Fibroblast of lung (primary cell): Measurements from ENCODE around the gene CLPX. TPM values are rescaled to one million over a fixed set of nuclear protein-coding genes. Genes with fewer than 3 reads are reported as not detected.

ENCODE experiments used
- DNase-seq, 2 donors: peaks; one replicate each; pipeline versions ENCODE4 v3.0.0 to v3.0.0-alpha.2; 2010; ENCODE audit warnings: low read depth in 2 of 2
- H2AFZ ChIP-seq: 2 replicates; pipeline ENCODE4 v1.5.1; 2012; ENCODE audit warnings: low read length, control low read depth, inconsistent platforms
- H3K27ac ChIP-seq: 2 replicates; pipeline ENCODE4 v1.5.1; 2011; ENCODE audit warnings: low read length, control low read depth; ENCODE audit not compliant: insufficient read depth
- H3K27me3 ChIP-seq: 2 replicates; pipeline ENCODE4 v1.5.1; 2011; ENCODE audit warnings: mild to moderate bottlenecking, low read length; ENCODE audit not compliant: control insufficient read depth, insufficient read depth
- H3K36me3 ChIP-seq: 2 replicates; pipeline ENCODE4 v1.5.1; 2011; ENCODE audit warnings: low read length; ENCODE audit not compliant: control insufficient read depth, insufficient read depth
- H3K4me1 ChIP-seq: 2 replicates; pipeline ENCODE4 v1.5.1; 2011; ENCODE audit warnings: low read length; ENCODE audit not compliant: control insufficient read depth, insufficient read depth; ENCODE audit errors: extremely low read depth
- H3K4me2 ChIP-seq: 2 replicates; pipeline ENCODE4 v1.5.1; 2011; ENCODE audit warnings: low read length, control low read depth; ENCODE audit not compliant: insufficient read depth; ENCODE audit errors: extremely low read depth
- H3K4me3 ChIP-seq, 4 experiments: fragments of 200-600 bp in 1 of 4; sonication (generic) in 1 of 4; replicated peaks in 1 of 4; 2 replicates each; pipeline ENCODE4 v1.5.1; 2011 to 2016; ENCODE audit warnings: low read length in 4 of 4, low read depth in 3 of 4, mild to moderate bottlenecking in 3 of 4, control low read depth in 2 of 4, inconsistent platforms in 1 of 4, mixed read lengths in 1 of 4; ENCODE audit not compliant: insufficient read depth in 1 of 4; ENCODE audit errors: control extremely low read depth in 1 of 4
- H3K79me2 ChIP-seq: 2 replicates; pipeline ENCODE4 v1.5.1; 2012; ENCODE audit warnings: mild to moderate bottlenecking, low read length, inconsistent platforms; ENCODE audit not compliant: control insufficient read depth, insufficient read depth
- H3K9ac ChIP-seq: 2 replicates; pipeline ENCODE4 v1.5.1; 2011; ENCODE audit warnings: mild to moderate bottlenecking, low read length, control low read depth; ENCODE audit not compliant: insufficient read depth
- H3K9me3 ChIP-seq: 2 replicates; pipeline ENCODE4 v1.5.1; 2012; ENCODE audit warnings: low read depth, low read length; ENCODE audit not compliant: control insufficient read depth, insufficient read depth
- H4K20me1 ChIP-seq: 2 replicates; pipeline ENCODE4 v1.5.1; 2011; ENCODE audit warnings: low read length; ENCODE audit not compliant: control insufficient read depth, insufficient read depth; ENCODE audit errors: extremely low read depth
- CTCF ChIP-seq, 2 donors: IDR thresholded peaks in 1 of 2; conservative IDR thresholded peaks in 1 of 2; 1 replicate in 1 of 2; 2 replicates in 1 of 2; pipeline ENCODE4 v1.5.1; 2011 to 2012; ENCODE audit warnings: low read length in 2 of 2, control low read depth in 1 of 2, inconsistent platforms in 1 of 2, low read depth in 1 of 2, mild to moderate bottlenecking in 1 of 2
- EZH2 ChIP-seq: IDR thresholded peaks from 2 replicates; pipeline ENCODE4 v1.5.1; 2012; ENCODE audit warnings: low read length, control low read depth, mild to moderate bottlenecking; ENCODE audit errors: missing control alignments
- polyA plus RNA-seq, 2 donors: library from polyadenylated mRNA; depleted of rRNA in 1 of 2; stranded (reverse) in 1 of 2; unstranded in 1 of 2; fragments of >200 nt; gene quantifications; 2 replicates each; pipeline ENCODE4 v1.2.1, GENCODE V29; 2011 to 2012; ENCODE audit warnings: missing spikeins in 1 of 2
- total RNA-seq: library from RNA; depleted of rRNA; stranded (reverse); fragments of >200 nt; gene quantifications from 2 replicates; pipeline ENCODE4 v1.2.1, GENCODE V29; 2014

The CLPX gene
- total and polyA plus RNA-seq, 2 donors (not counting 1 experiment from before 2014, with no cell fraction given): 36.2 to 53.4 TPM

GRCh38 chr15:65207280-65207840 lies 22.2 kb upstream of the CLPX start:
- Histone ChIP-seq H3K4me1 (no peaks in the 10 kb centered on the region), H3K27ac (no peak overlapping the region), H3K27me3 (peaks cover 10% of the 10 kb centered on the region), H3K79me2 (no peaks in the 10 kb centered on the region), H3K4me3 (no peak overlapping the region), H4K20me1 (no peaks in the 10 kb centered on the region), H2AFZ (no peak overlapping the region), H3K36me3 (no peaks in the 10 kb centered on the region), H3K9ac (no peak overlapping the region), H3K4me2 (no peak overlapping the region), H3K9me3 (no peaks in the 10 kb centered on the region)
- no peak for DNase-seq
- TF ChIP-seq EZH2 (no peak), CTCF (conservative IDR thresholded peaks at IDR 0.05 in 1 of 2, IDR thresholded peaks at IDR 0.05 in 1 of 2; ENCODE audit: low read depth in 1 of 2, low read length in 2 of 2) (no peak)

- Histone ChIP-seq H3K36me3 (no peaks in the 10 kb centered on the region), H3K9ac (no peak overlapping the region), H4K20me1 (no peaks in the 10 kb centered on the region), H3K27ac (no peak overlapping the region), H3K4me1 (no peaks in the 10 kb centered on the region), H3K4me3 (no peak overlapping the region), H3K79me2 (no peaks in the 10 kb centered on the region), H3K27me3 (peaks cover 10% of the 10 kb centered on the region), H2AFZ (no peak overlapping the region), H3K4me2 (no peak overlapping the region), H3K9me3 (no peaks in the 10 kb centered on the region)
- TF ChIP-seq CTCF (conservative IDR thresholded peaks at IDR 0.05 in 1 of 2, IDR thresholded peaks at IDR 0.05 in 1 of 2; ENCODE audit: low read depth in 1 of 2, low read length in 2 of 2) (no peak), EZH2 (no peak)
- no peak for DNase-seq
These were observed 21.6 kb upstream of the CLPX start for GRCh38 chr15:65206750-65207149.

- DNase-seq: no peak
- H3K4me1 ChIP-seq: no peaks in the 10 kb centered on the region
- no peak overlapping the region for H3K27ac ChIP-seq
- TF ChIP-seq CTCF (conservative IDR thresholded peaks at IDR 0.05 in 1 of 2, IDR thresholded peaks at IDR 0.05 in 1 of 2; ENCODE audit: low read depth in 1 of 2, low read length in 2 of 2) (no peak), EZH2 (no peak)
- no peak overlapping the region for H3K4me3 ChIP-seq
- no peaks in the 10 kb centered on the region for H4K20me1 ChIP-seq
- no peaks in the 10 kb centered on the region for H3K9me3 ChIP-seq
- H3K27me3 ChIP-seq: peaks cover 7% of the 10 kb centered on the region
- no peak overlapping the region for H3K9ac ChIP-seq
- no peaks in the 10 kb centered on the region for H3K79me2 ChIP-seq
- no peaks in the 10 kb centered on the region for H3K36me3 ChIP-seq
- no peak overlapping the region for H2AFZ ChIP-seq
- no peak overlapping the region for H3K4me2 ChIP-seq
These were observed 20.0 kb upstream of the CLPX start for GRCh38 chr15:65204931-65205660.
